ENCODE measurements around the gene EPB41L1.

The EPB41L1 gene

DNA sequence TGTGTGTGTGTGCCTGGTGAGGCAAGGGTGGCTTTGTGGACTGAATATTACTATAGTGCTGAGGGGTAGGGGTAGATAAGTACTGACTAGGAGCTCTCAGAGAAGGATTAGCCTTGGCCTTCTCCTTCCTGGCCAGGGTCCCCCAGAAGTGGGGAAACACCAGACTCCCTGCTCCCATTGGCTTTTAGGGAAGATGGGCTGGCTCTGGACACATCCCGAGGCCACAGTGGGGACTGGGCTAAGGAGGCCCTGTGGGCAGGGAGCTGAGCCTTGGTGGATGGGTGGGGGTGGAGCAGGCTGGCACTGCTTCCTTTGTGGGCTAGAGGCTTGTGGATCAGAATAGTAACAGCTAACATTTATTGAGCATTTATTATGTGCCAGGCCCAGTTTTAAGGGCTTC is 3.1 kb downstream of the EPB41L1 start:
- no peak for DNase-seq

DNA sequence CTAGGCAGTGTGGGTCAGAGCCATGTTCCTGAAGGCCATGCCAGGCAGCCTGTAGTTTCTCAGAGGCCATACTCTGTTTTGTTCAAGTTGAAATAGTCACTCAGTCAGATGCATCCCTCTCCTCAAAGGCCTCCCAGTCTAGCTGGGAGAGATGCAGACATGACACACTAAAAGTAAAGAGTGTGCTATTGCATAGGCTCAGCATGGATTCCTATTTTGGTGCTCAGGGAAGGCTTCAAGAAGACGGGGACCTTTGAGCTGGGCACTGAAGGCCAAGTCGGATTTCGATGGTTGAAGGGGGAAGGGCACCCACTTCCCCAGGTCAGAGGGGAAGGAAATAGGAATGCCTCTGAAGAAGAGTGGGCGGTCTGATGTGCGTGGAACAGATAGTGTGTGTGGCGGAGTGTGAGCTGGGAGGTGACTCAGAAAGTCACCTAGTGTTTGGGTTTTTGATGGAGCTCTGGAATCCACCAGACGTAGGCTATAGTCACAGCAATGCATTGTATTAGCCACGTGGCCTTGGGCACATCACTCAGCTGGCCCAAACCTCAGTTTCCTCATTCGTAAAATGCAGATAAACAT is 3.7 kb downstream of the EPB41L1 start:
- DNase-seq, result no peak

DNA sequence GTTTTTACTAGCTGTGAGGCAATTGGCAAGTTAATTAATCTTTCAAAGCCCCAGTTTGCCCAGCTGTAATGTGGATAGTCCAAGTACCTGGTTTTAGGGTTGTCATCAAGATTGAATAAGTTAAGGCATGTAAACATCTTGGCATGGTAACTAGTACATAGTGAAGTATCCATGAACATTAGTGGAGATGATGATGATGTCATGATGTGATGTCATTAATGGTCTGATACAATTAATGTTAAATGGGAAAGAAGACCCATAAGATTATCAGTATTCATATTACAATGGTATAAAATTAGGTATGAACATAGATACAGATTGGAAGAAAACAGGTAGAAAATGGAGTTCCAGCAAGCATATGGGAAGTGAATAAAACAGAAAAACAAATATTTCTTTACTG is 5.3 kb downstream of the EPB41L1 start:
- DNase-seq, result no peak

GRCh38 chr20:36162272-36162966 is 7.9 kb downstream of the EPB41L1 start:
- no peak for DNase-seq

GRCh38 chr20:36167902-36168503 is 13.5 kb downstream of the EPB41L1 start:
- no peak for DNase-seq

DNA sequence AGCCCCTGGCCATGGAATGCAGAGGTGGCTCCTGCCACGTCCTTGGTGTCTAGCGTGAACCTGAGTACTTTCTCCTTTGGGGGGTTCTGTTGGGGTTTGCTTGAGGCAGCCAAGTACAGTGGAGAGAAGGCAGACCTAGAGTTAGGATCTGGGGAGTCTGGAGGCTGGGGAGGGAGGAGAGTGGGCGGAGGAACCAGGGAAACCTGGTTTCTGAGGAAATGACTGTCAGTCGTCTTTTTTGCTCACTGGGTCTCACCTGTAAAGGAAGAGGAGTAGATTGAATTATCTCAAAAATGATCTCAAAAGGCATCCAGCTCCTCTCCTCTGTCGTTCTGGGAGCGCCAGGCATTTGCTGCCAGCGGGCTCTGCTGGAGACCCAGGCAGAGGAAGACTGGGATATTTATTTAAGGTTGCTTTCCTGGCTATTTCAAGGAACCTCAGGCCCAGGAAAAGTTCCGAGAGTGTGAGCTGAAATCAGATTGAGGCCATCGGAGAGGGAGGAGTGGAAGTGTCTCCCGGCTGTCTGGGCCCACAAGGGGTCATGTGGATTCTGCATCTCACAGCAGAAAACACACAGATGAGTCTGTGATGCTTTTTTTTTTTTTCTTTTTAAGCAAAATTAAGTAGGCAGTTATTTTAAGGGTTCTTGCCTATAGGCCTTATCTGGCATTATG is 16.1 kb downstream of the EPB41L1 start:
- DNase-seq, result no peak

GRCh38 chr20:36173451-36173933 is 19.0 kb downstream of the EPB41L1 start:
- no peak for DNase-seq

DNA sequence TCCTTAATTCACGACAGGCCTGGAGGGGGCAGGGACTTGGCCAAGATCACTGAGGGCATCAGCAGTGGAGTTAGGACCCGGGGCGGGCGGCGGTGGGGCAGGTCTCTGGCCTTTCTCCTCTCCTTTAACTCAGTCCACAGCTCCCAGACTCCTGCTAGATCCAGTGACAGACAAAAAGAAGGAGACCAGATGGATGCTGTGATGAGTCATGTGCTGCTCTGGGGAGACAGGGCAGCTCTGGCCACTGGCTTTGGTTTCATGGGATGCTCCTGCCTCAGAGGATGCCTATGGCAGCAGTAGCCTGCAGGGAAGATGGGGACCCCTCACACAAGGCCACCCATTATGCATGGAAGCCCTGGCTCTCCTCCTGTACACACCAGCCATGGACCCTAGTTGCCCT is 20.5 kb downstream of the EPB41L1 start:
- no peak for DNase-seq

DNA sequence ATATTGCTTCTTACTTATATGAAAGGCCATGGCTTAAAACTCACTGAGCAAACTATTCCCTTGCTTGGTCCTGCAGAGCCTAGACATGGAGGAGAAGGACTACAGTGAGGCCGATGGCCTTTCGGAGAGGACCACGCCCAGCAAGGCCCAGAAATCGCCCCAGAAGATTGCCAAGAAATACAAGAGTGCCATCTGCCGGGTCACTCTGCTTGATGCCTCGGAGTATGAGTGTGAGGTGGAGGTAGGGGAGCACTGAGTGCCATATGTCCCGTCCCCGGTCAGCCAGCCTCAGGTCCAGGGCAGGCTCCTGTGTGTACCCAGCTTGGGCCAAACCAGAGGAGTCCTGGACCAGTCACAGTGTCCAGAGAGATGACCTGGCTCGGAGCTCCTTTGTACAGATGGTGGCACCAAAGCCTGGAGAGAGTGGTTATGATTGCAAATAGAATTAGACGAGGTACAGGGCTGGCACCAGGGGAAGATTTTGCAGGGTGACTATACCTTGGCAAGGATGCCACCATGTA is 21.0 kb downstream of the EPB41L1 start:
- DNase-seq, result no peak

DNA sequence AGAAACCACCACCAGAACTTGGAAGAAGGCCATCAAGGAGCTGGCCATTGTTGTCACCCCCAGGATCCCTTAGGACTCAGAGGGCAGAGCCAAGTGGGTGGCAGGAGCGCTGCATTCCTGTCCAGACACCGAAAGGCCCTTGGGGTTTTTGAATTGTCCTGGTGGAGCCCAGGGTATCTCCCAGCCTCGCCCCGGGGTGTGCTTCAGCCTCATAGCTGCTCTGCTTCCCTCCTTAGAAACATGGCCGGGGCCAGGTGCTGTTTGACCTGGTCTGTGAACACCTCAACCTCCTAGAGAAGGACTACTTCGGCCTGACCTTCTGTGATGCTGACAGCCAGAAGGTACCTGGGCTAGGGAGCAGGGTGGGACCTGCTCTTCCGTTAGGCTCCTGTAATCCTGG is 23.2 kb downstream of the EPB41L1 start:
- no peak for DNase-seq

- DNase-seq, result no peak
Measured at GRCh38 chr20:36179170-36179945, 24.8 kb downstream of the EPB41L1 start.

GRCh38 chr20:36180323-36180722 is 25.8 kb downstream of the EPB41L1 start:
- DNase-seq, result no peak

DNA sequence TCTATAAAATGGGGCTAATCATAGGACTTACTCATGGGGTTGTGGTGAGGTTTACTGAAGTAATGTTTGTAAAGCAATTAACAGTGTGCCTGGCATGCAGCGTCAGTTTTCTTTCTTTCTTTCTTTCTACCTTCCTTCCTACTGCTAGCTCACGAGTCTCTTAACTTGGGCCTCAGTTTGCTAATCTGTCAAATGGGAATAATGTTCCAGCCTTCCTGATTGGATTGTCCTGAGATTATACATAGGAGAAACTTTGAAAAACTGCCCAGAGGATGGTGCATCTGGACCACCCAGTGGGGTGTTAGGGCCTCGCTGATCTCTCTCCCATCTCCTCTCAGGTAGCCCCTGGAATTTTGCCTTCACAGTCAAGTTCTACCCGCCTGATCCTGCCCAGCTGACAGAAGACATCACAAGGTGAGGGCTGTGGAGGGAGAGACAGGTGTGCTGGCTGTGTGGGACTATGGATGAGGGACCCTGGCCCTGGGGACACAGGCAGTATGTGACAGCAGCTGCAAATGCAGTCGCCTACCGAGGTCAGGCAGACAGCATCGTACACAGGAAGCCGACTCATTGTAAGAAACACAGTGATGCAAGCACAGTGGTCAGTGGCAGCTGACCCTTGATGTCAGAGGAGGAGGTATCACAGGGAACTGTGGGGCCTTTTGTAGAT is 27.5 kb downstream of the EPB41L1 start:
- no peak for DNase-seq

DNA sequence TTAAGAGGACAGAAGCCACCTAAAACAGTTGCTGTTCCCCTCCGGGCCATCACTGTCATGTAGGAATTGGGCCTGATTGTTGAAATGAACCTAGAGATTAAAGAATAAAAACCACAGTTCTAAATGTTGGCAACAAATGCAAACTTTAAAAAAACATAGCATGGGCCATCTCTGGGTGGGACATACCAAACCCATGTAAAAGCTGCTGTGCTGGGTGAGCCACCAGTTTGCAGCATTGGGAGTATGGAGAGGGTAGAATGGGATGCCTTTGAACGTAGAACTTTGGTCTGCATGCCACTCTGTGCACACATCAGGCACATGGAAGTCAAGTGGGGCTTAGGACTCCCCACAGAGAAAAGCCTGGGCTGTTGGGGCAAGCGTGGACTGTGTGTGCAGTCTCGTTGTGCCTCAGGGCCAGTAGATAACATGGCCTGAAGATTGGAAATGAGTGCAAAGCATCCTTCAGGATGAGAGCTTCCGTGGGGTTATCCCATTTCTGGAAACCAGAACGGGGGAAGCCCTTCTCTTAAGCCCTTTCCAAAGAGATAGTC is 28.1 kb downstream of the EPB41L1 start:
- DNase-seq, result no peak

- DNase-seq, result no peak
Measured at GRCh38 chr20:36183155-36183944, 28.8 kb downstream of the EPB41L1 start.

DNA sequence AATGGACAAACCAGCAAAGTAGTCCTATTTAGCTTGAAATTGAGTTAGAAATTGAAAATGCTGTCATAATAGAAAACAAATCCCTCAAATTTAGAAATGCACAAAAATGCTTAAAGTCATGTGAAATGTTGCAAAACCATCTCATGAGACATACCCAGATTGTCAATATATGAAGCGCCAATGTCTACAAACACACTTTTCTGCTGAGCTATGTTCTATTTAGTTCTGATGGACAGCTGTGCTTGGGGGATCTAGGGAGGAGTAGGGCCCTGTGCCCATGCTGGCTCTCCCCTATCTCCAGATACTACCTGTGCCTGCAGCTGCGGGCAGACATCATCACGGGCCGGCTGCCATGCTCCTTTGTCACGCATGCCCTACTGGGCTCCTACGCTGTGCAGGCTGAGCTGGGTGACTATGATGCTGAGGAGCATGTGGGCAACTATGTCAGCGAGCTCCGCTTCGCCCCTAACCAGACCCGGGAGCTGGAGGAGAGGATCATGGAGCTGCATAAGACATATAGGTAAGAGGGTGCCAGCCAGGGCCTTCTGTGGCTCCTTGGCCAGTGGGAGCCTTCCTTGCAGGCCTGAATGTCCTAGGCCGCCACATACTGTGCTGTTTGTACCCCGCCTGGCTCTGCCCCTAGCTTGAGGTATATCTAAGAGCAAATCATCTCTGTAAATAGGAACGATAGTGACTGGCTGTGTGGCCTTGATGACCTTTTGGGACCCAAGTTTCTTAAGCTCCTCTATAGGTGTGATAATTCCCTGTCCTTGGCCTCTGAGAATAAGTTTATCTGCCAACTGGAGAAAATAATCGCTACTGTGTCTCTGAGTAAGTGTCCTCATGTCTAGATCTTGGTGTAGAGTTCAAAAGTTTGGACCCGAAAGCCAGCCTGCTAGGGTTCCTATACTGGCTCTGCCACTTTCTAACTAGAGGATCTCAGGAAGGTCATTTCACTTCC is 30.6 kb downstream of the EPB41L1 start:
- no peak for DNase-seq

- DNase-seq, result no peak
Measured at GRCh38 chr20:36193977-36194712, 39.6 kb downstream of the EPB41L1 start.

DNA sequence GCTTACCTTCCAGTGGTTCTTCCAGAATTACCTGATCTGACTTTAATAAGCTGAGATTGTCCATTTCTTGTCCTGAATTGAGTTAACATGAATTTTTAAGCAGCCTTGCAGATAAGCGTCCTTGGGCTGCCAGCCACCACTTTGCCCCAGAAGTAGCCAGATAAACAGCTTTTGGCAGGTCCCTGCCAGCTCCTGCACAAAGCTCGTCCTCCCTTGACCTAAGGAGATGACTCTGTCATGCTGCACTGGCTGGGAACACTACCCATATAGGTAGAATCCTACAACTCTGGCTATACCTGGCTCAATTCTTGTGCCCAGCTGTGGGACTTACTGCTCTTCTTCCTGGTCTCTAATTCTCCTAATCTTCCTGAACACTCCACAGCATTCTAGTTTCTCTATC is 42.1 kb downstream of the EPB41L1 start:
- DNase-seq, result no peak

GRCh38 chr20:36197271-36197670 is 42.7 kb downstream of the EPB41L1 start:
- DNase-seq, result no peak
